Subcutaneous adipose tissue (tissue), 4 donors: Measurements from ENCODE around the gene CAMTA1. TPM values are rescaled to one million over a fixed set of nuclear protein-coding genes. Genes with fewer than 3 reads are reported as not detected.

Experiments
- CTCF ChIP-seq: fragments of 450-650 bp; IDR thresholded peaks from one replicate; pipeline ENCODE4 v1.5.1; 2016; ENCODE audit warnings: low read depth, mild to moderate bottlenecking, control low read depth, antibody characterized with exemption, moderate library complexity
- total RNA-seq, 4 donors: library from RNA; depleted of rRNA; stranded (reverse); fragments of >200 nt; gene quantifications; one replicate each; pipeline ENCODE4 v1.1.0, GENCODE V29; 2016

CAMTA1 gene
- total RNA-seq, 4 donors from 2014 or later: 58.6 to 82.5 (median 78.0) TPM

GRCh38 chr1:6888268-6888667, 103.0 kb downstream of the CAMTA1 start:
- TF ChIP-seq CTCF: no peak

DNA sequence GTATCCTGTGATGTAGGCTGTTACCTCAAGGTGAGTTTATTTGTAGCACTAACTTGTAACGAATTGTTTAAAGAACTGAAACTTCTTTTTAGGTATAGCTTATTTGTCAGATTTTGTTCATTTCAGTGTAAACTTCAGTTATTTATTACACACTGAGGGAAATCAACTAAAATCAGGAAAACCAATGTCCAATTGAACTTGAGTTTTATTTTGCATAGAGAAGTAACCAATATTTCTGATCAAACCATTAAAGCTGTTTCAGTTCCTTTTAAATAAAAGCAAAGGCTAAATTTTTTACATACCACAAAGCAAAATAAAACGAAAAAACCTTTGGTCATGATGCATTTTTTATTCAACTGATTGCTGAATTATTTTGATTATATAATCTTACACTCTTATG, 103.6 kb downstream of the CAMTA1 start:
- TF ChIP-seq CTCF: no peak

- no peak for TF ChIP-seq CTCF
These were observed 104.7 kb downstream of the CAMTA1 start for GRCh38 chr1:6889875-6890480.

DNA sequence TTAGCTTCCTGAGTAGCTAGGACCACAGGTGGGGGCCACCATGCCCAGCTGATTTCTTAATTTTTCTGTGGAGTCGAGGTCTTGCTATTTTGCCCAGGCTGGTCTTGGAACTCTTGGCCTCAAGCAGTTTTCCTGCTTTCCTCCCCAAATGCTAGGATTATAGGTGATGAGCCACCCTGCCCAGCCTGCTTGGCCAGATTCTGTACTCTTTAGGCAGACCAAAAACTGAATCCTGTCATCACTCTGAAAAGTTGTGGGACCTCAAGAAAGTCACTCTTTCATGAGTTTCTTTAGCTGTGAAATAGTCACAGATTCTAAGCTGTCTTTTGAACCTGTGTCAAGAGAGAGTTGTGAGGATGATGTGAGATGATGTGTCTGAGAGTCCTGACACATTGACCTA, 105.4 kb downstream of the CAMTA1 start:
- no peak for TF ChIP-seq CTCF

- TF ChIP-seq CTCF: no peak
These were observed 106.7 kb downstream of the CAMTA1 start for GRCh38 chr1:6891781-6892579.

DNA sequence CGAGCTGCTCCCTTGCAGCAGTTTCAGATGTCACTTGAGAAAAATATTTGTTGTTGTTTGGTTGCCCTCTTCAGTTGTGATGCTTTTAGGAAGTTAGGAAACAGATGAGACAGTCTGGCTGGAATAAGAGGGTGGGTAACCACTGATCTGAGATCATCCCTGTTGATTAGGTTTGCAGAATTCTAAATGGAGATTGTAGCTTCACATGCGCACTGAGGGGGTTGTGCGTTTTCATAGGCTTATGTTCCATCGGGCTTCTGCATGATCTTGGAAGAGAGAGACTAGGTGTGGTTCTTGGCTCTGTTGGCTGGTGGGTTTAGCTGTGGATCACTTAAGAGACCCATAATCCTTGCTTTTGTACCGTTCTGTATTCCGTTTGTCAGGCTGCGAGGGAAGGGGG, 108.1 kb downstream of the CAMTA1 start:
- TF ChIP-seq CTCF: no peak

GRCh38 chr1:6897138-6897537, 111.9 kb downstream of the CAMTA1 start:
- no peak for TF ChIP-seq CTCF
